ENCODE data around the gene TSNAXIP1. TPM values are rescaled to one million over a fixed set of nuclear protein-coding genes. Genes with fewer than 3 reads are reported as not detected.

Gene TSNAXIP1
- polyA plus RNA-seq, 3 donors, result 6.2 to 7.8 (median 7.6) TPM

GRCh38 chr16:67782567-67783352 is 23.9 kb upstream of the TSNAXIP1 start:
- no peak for DNase-seq (ENCODE audit: low read depth in 3 of 3, low spot score in 2 of 3)

- DNase-seq (ENCODE audit: low read depth in 3 of 3, low spot score in 2 of 3), result no peak
Observed at GRCh38 chr16:67783353-67783725, 23.4 kb upstream of the TSNAXIP1 start.

DNA sequence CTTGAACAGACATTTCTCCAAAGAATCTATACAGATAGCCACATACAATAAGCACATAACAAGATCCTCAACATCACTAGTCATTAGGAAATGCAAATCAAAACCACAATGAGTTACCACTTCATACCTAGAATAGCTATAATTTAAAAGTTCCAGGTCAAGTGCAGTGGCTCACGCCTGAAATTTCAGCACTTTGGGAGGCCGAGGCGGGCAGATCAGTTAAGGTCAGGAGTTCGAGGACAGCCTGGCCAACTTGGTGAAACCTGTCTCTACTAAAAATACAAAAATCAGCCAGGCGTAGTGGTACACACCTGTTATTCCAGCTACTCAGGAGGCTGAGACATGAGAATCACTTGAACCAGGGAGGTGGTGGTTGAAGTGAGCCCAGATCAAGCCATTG is 20.2 kb upstream of the TSNAXIP1 start:
- DNase-seq (ENCODE audit: low read depth in 3 of 3, low spot score in 2 of 3), result no peak

- no peak for DNase-seq (ENCODE audit: low read depth in 3 of 3, low spot score in 2 of 3)
Observed at GRCh38 chr16:67790071-67790470, 16.6 kb upstream of the TSNAXIP1 start.

GRCh38 chr16:67796099-67796718 is 10.5 kb upstream of the TSNAXIP1 start:
- DNase-seq (ENCODE audit: low read depth in 3 of 3, low spot score in 2 of 3), result no peak

DNA sequence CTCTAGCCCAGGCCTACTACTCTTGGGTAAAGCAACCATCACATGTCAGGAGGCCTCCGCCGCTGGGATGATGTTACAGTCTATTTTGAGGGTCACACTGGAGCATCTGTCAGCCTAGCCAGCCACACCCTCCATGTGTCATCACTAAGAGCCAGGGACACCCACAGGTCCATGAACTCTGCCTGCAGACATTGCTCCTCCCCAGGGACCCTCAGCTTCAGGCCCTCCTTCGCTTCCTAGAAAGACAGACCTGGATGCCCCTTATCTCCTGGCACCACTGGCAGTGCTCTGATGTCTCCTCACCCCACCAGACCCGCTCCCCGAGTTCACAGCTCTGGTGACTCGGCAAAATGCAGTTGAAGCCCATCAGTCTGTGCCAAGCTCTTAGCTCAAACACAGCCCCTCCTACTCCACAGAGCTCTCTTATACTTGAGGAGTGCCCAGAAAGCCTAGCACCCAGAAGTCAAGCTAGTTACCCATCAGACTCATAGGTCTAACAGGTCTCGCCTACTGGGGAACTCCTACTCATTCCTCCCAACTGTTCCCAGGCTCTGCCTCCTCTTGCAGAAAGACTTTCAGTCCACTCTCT is 6.3 kb upstream of the TSNAXIP1 start:
- no peak for DNase-seq (ENCODE audit: low read depth in 3 of 3, low spot score in 2 of 3)

DNA sequence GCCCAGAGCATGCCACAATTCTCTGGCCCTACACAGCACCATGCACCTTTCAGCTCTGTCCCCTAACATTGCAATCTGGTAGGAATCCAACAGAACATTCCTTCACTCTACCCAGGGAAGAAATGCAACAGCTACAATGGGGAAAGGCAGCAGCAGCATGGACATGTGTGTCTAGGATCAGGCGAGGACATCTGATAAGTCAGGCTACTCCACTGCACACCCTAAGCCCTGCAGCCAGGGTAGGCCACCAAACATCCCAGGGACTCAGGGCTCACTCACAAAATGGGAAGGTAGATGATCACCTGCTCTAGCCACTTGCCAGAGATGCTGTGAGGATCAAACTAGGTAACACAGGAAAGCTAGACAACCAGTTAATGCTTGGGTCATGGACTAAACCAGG is 5.4 kb upstream of the TSNAXIP1 start:
- no peak for DNase-seq (ENCODE audit: low read depth in 3 of 3, low spot score in 2 of 3)

GRCh38 chr16:67801883-67802282 is 4.8 kb upstream of the TSNAXIP1 start:
- no peak for DNase-seq (ENCODE audit: low read depth in 3 of 3, low spot score in 2 of 3)

DNA sequence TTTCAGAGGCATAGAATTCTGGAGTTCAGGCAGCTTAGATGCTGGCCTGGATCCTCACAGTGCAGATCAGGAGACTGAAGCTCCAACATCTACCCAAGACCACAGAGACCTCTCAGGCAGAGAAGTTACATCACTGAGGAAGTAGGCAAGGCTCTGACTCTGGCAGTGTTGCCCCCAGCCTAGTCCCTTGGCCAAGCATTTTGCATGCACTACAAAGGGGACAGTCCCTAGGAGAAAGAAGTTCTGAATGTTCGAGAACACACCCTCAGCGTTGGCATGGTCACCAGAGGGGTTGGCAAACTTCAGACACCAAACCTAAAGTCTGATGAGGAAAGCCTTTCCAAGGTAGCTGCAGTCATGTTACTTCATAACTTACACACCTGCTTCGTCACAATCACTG is 2.8 kb upstream of the TSNAXIP1 start:
- DNase-seq (ENCODE audit: low read depth in 3 of 3, low spot score in 2 of 3), result no peak

DNA sequence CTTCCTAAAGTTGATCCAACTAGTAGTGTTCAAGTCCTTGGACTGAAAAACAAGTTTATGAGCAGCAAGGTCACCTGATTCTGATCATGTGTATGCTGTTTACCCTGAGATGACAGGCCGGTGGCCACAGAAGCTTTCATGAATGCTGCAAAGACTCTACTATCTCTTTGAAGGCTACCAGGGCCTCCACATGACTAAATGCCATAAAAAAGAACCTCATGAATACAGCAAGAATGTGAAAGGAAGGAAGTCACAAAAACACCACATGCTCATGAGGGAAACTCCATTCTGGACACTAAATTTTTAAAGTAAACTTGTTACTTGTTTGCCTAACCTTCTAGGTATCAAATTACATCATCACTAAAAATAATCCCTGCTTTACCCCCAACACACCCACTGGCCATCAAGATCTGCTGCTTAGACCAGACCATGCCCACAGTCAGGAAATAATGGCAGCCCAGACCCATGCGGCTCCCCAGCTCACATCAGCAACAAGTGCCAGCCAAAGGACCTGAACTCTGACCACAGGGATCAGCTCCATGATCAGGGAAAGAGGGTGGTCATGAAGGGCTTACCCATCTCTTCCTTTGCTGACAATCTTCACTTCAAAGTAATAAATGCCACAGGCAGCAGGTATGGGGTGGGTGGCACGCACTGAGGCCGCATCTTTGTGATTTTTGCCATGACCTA is 1.7 kb upstream of the TSNAXIP1 start:
- no peak for DNase-seq (ENCODE audit: low read depth in 3 of 3, low spot score in 2 of 3)

DNA sequence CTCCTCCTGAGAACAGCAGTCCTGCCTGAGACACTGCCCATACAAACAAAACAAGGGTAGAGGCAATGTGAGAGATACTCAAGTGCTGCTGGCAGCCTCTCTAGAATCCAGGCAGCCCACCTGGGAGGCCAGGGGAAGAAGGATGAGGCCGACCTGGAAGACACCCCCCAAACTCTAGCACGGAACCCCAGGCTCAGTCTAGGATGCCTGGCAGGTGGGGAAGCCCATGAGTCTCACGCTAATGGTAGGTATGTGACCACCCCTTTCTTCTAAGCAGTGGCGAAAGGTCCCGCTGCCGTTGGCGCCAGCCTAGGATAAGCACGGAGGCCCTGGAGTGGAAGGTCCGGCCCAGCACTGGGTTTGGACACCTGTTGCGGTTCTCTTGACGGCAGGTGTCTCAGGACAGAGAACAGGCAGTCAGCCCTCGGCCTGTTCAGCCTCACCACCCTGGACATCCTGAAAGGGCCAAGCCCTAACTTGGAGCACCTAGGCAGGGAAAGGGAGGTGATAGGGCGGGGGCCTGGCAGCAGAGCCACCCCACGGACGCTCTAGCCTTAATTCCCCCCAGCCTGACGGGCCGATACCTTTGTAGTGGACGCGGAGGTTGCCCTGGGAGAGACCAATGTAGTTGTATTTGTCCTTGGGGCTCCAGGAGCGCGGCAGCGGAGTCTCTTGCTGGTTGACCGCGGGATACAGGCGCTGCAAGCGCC is 816 bp upstream of the TSNAXIP1 start:
- no peak for DNase-seq (ENCODE audit: low read depth in 3 of 3, low spot score in 2 of 3)

- no peak for DNase-seq (ENCODE audit: low read depth in 3 of 3, low spot score in 2 of 3)
Observed at GRCh38 chr16:67807148-67807682, 526 bp downstream of the TSNAXIP1 start.

DNA sequence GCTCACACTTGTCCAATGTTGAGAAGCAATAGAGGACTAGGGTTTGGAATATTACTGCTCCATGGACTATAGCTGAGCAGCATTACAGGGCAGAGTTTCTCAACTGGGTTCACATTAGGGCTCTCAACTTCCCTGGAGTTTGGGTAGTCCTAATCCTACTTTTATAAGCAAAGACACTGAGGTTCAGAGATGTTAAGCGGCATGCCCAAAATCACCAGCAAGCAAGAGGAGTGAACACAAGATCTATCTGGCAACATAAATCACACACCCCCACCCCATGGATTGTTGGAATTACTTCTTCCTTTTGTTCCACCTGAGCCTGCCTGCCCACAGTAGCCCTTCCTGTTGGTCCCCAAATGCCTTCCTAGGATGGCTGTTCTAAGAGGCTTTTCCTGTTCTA is 5.2 kb downstream of the TSNAXIP1 start:
- DNase-seq (ENCODE audit: low read depth in 3 of 3, low spot score in 2 of 3), result no peak

DNA sequence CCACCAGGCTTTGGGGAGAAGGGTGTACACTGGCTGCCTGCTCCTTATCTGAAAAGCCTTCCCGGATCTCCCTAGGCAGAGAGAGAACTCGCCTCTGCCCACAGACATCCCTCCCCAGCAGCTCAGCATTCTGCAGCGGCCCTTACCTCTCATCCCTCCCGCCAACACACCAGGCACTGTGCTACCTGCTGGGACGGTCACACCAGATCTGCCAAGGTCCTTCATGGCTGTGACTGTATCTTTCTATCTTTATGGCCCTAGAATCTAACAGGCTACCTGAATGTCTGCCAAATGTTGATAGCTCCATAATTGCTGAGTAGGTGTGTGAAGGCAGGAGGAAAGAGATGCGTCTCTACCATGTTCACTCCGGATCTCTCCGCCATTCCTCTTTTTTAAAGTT is 7.9 kb downstream of the TSNAXIP1 start:
- no peak for DNase-seq (ENCODE audit: low read depth in 3 of 3, low spot score in 2 of 3)

- DNase-seq (ENCODE audit: low read depth in 3 of 3, low spot score in 2 of 3), result no peak
Observed at GRCh38 chr16:67820608-67821259, 14.0 kb downstream of the TSNAXIP1 start.

DNA sequence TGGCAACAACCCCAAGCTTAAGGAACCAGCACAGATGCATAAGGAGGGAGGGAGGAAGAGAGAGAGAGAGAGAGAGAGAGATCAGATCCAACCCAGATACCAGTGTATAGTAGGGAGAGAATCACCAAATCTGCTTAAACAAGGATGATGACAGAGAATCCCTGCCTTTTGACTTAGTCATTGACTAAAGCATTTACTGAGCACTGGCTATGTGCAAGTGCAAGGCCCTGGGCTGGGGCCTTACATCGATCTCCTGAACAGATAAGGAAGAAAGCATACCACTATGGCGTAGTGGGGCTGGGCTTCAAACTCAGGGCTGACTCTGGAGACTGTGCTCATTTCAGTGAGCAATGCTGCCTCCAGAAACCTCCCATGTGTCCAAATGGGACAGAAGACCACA is 15.8 kb downstream of the TSNAXIP1 start:
- no peak for DNase-seq (ENCODE audit: low read depth in 3 of 3, low spot score in 2 of 3)

- DNase-seq (ENCODE audit: low read depth in 3 of 3, low spot score in 2 of 3), result no peak
Observed at GRCh38 chr16:67825119-67825518, 18.4 kb downstream of the TSNAXIP1 start.

GRCh38 chr16:67825906-67826305 is 19.2 kb downstream of the TSNAXIP1 start:
- no peak for DNase-seq (ENCODE audit: low read depth in 3 of 3, low spot score in 2 of 3)

DNA sequence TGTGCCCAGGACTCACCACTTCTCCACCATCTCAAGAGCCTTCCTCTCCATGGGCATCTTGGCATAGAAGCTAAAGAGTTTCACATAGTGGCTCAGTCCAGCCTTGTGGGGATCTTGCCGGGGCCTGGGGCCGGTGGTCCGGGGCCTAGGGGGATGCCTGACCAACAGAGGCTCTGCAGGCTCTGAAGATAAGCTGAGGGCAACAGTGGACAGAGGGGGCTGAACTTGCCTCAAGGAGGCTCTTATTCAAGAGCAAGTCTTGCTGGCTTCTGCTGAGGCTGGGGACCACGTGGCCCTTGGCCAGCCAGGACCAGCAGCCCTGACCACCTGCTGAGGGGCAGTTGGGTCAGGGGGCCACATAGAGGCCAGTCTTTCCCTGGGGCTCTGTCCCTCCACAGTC is 22.0 kb downstream of the TSNAXIP1 start:
- no peak for DNase-seq (ENCODE audit: low read depth in 3 of 3, low spot score in 2 of 3)

DNA sequence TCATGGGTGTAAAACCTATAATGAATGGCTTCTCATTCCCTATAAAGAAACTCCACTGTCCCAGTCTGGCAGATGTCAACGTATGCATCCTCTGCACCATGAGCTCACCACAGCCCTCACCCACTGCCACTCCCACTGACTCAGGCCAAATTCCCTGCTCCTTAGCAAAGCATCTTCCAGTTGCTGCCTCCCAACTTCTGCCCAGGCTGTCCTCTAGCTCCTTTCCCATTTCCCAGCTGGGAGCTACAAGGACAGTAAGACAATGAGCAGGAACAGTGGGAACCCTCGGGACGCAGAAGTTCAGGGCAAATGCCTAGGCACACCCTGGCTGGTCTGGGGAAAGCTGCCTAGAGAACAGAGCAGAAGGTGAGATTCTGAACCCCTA is 26.3 kb downstream of the TSNAXIP1 start:
- no peak for DNase-seq (ENCODE audit: low read depth in 3 of 3, low spot score in 2 of 3)

Data from right renal cortex interstitium (tissue), 3 donors.